Progenitor cell of endocrine pancreas (in vitro differentiated cells): ENCODE measurements around the gene SZT2. TPM values are rescaled to one million over a fixed set of nuclear protein-coding genes. Genes with fewer than 3 reads are reported as not detected.

Experiments used
- DNase-seq: peaks from one replicate; pipeline ENCODE4 v3.0.0; 2021; ENCODE audit warnings: low spot score; ENCODE audit not compliant: unreplicated experiment
- H3K27ac Mint-ChIP-seq: 2 replicates; pipeline ENCODE4 v1.8.0; 2021; ENCODE audit warnings: mild to moderate bottlenecking, moderate library complexity, mixed read lengths
- H3K27me3 Mint-ChIP-seq: 2 replicates; pipeline ENCODE4 v1.8.0; 2021; ENCODE audit warnings: mixed read lengths
- H3K36me3 Mint-ChIP-seq: 2 replicates; pipeline ENCODE4 v1.8.0; 2022; ENCODE audit warnings: mixed read lengths; ENCODE audit not compliant: insufficient read depth
- H3K4me1 Mint-ChIP-seq: 2 replicates; pipeline ENCODE4 v1.8.0; 2021; ENCODE audit warnings: low read depth, mixed read lengths
- H3K4me3 Mint-ChIP-seq: 2 replicates; pipeline ENCODE4 v1.8.0; 2021; ENCODE audit warnings: low read depth, mild to moderate bottlenecking, moderate library complexity, mixed read lengths
- H3K9me3 Mint-ChIP-seq: 2 replicates; pipeline ENCODE4 v1.8.0; 2021; ENCODE audit warnings: low read depth, mixed read lengths
- total RNA-seq: library from RNA; stranded (reverse); gene quantifications from 2 replicates; pipeline ENCODE4 v1.2.1, GENCODE V29; 2021
- TF ChIP-seq, protein P1 (sequence below): fragments of 200-600 bp; sonication (generic); IDR thresholded peaks from one replicate; pipeline ENCODE4 v1.5.0; 2021; ENCODE audit warnings: antibody characterized with exemption, mild to moderate bottlenecking; ENCODE audit not compliant: unreplicated experiment

The SZT2 gene
- total RNA-seq, 1 donor from 2014 or later = 75.4 TPM

DNA sequence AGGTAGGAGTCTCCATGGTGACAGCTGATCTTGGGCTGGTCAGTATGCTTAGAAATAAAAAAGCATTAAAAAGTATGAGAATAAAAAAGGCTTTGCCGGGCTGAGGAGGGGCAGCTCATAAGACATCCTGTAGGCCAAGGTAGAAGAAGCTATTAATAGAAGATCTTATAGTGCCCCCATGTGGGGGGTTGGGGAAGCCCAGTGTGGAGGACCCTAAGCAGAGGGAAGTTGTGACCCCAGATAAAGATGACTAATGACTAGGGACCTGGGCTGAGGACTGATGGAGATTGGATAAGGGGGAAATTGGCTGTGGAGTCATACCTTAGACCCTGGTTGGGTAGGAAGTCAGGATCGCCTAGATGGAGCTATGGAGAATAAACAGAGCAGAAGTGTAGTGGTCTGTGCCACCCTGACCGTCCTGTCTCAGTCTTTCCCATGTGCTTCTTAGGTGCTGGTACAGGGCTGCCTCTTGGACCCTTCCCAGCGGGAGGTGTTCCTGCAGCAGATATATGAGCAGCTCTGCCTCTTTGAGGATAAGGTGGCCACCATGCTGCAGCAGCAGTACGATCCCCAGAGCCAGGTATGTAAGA, 25.0 kb downstream of the SZT2 start:
- Mint-ChIP-seq H3K9me3 (no peaks in the 10 kb centered on the region), H3K4me1 (no peaks in the 10 kb centered on the region), H3K27me3 (no peaks in the 10 kb centered on the region), H3K36me3 (peaks cover 13% of the 10 kb centered on the region), H3K27ac (no peak overlapping the region), H3K4me3 (no peak overlapping the region)
- TF ChIP-seq, protein P1, sequence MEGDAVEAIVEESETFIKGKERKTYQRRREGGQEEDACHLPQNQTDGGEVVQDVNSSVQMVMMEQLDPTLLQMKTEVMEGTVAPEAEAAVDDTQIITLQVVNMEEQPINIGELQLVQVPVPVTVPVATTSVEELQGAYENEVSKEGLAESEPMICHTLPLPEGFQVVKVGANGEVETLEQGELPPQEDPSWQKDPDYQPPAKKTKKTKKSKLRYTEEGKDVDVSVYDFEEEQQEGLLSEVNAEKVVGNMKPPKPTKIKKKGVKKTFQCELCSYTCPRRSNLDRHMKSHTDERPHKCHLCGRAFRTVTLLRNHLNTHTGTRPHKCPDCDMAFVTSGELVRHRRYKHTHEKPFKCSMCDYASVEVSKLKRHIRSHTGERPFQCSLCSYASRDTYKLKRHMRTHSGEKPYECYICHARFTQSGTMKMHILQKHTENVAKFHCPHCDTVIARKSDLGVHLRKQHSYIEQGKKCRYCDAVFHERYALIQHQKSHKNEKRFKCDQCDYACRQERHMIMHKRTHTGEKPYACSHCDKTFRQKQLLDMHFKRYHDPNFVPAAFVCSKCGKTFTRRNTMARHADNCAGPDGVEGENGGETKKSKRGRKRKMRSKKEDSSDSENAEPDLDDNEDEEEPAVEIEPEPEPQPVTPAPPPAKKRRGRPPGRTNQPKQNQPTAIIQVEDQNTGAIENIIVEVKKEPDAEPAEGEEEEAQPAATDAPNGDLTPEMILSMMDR = peak; percentile 85
- peak; percentile 63 for DNase-seq

DNA sequence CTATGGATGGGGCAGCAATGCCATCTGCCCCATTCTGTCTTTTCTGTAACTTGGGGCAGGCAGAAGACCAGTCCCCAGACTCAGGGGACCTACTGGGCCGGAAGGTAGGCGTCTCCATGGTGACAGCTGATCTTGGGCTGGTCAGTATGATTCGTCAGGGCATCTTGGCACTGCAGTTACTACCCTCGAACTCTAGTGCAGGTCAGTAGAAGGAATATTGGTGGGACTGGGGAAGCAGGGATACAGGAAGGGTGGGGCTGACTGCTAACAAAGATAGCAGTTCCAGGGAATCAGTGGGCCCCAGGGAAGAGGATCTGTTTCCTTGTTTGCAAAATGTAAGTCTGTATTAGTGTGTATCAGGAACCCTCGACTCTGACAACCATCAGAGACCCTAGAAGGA, 26.2 kb downstream of the SZT2 start:
- no peak for DNase-seq
- Mint-ChIP-seq H3K9me3 (no peaks in the 10 kb centered on the region), H3K4me1 (no peaks in the 10 kb centered on the region), H3K4me3 (no peak overlapping the region), H3K27ac (no peak overlapping the region), H3K36me3 (peaks cover 9% of the 10 kb centered on the region), H3K27me3 (no peaks in the 10 kb centered on the region)
- TF ChIP-seq, protein P1 = no peak

GRCh38 chr1:43418858-43419257, 29.2 kb downstream of the SZT2 start:
- H3K27ac Mint-ChIP-seq = no peak overlapping the region
- DNase-seq = no peak
- H3K4me1 Mint-ChIP-seq = no peaks in the 10 kb centered on the region
- TF ChIP-seq, protein P1 = no peak
- no peaks in the 10 kb centered on the region for H3K27me3 Mint-ChIP-seq
- no peaks in the 10 kb centered on the region for H3K9me3 Mint-ChIP-seq
- H3K4me3 Mint-ChIP-seq = no peak overlapping the region
- peaks cover 12% of the 10 kb centered on the region for H3K36me3 Mint-ChIP-seq

- peaks cover 9% of the 10 kb centered on the region for H3K36me3 Mint-ChIP-seq
- H3K27me3 Mint-ChIP-seq = no peaks in the 10 kb centered on the region
- TF ChIP-seq, protein P1 = no peak
- H3K9me3 Mint-ChIP-seq = no peaks in the 10 kb centered on the region
- H3K4me1 Mint-ChIP-seq = no peaks in the 10 kb centered on the region
- DNase-seq = no peak
- H3K27ac Mint-ChIP-seq = no peak overlapping the region
- no peak overlapping the region for H3K4me3 Mint-ChIP-seq
These were observed 30.1 kb downstream of the SZT2 start for GRCh38 chr1:43419627-43420425.

GRCh38 chr1:43420874-43421273, 31.2 kb downstream of the SZT2 start:
- TF ChIP-seq, protein P1 = no peak
- no peaks in the 10 kb centered on the region for H3K27me3 Mint-ChIP-seq
- H3K4me3 Mint-ChIP-seq = no peak overlapping the region
- DNase-seq = no peak
- H3K9me3 Mint-ChIP-seq = no peaks in the 10 kb centered on the region
- peaks cover 6% of the 10 kb centered on the region for H3K36me3 Mint-ChIP-seq
- no peaks in the 10 kb centered on the region for H3K4me1 Mint-ChIP-seq
- no peak overlapping the region for H3K27ac Mint-ChIP-seq
